Natural killer cell treated with Interleukin-12 subunit alpha and Interleukin-12 subunit beta and Interleukin-15 and Interleukin-18, amount 100 ng/mL, for 72 hours (primary cell): ENCODE data around the gene PLD4. TPM values are rescaled to one million over a fixed set of nuclear protein-coding genes. Genes with fewer than 3 reads are reported as not detected.

Experiments used
- ATAC-seq, 2 donors: fragments of 150-1000 bp; cut with Tn5 transposase in 1 of 2; sonication (Bioruptor Pico), chemical (Tn5 transposase) in 1 of 2; 2 replicates each; pipeline ENCODE4 v1.10.0; 2021
- DNase-seq: peaks from one replicate; pipeline ENCODE4 v3.0.0; 2022; ENCODE audit warnings: low spot score
- H3K27ac Mint-ChIP-seq, 2 donors: 1 replicate in 1 of 2; 2 replicates in 1 of 2; pipeline ENCODE4 v1.8.0; 2022; ENCODE audit warnings: mixed read lengths in 2 of 2, mild to moderate bottlenecking in 1 of 2, moderate library complexity in 1 of 2
- H3K27me3 Mint-ChIP-seq, 2 donors: 1 replicate in 1 of 2; 2 replicates in 1 of 2; pipeline ENCODE4 v1.8.0; 2022; ENCODE audit warnings: mixed read lengths in 2 of 2
- H3K36me3 Mint-ChIP-seq: one replicate; pipeline ENCODE4 v1.8.0; 2022; ENCODE audit warnings: mixed read lengths
- H3K4me1 Mint-ChIP-seq, 2 donors: 1 replicate in 1 of 2; 2 replicates in 1 of 2; pipeline ENCODE4 v1.8.0; 2022; ENCODE audit warnings: low read depth in 2 of 2, mixed read lengths in 2 of 2, mild to moderate bottlenecking in 1 of 2
- H3K4me3 Mint-ChIP-seq: one replicate; pipeline ENCODE4 v1.8.0; 2022; ENCODE audit warnings: mixed read lengths
- H3K9me3 Mint-ChIP-seq: 2 replicates; pipeline ENCODE4 v1.8.0; 2022; ENCODE audit warnings: mixed read lengths
- total RNA-seq, 2 donors: library from RNA; stranded (reverse); gene quantifications; one replicate each; pipeline ENCODE4 v1.2.3, GENCODE V29; 2022

PLD4 gene
- total RNA-seq, 2 donors from 2014 or later = not detected

GRCh38 chr14:104932676-104933631 lies 8.3 kb downstream of the PLD4 start:
- DNase-seq (peak; percentile 89), ATAC-seq (peak; percentile 87 to 90)
- H3K27ac Mint-ChIP-seq = no peak overlapping the region
- peaks cover 0 to 6% of the 10 kb centered on the region in 2 donors for H3K4me1 Mint-ChIP-seq
- no peaks in the 10 kb centered on the region for H3K36me3 Mint-ChIP-seq
- peaks cover 8 to 10% of the 10 kb centered on the region in 2 donors for H3K27me3 Mint-ChIP-seq
- H3K4me3 Mint-ChIP-seq = peak overlapping the region; percentile 20
- H3K9me3 Mint-ChIP-seq = no peaks in the 10 kb centered on the region

GRCh38 chr14:104933746-104934733 lies 9.4 kb downstream of the PLD4 start:
- Mint-ChIP-seq H3K27me3 (peaks cover 8 to 13% of the 10 kb centered on the region in 2 donors), H3K27ac (no peak overlapping the region), H3K36me3 (no peaks in the 10 kb centered on the region), H3K4me1 (peaks cover 0 to 6% of the 10 kb centered on the region in 2 donors), H3K9me3 (no peaks in the 10 kb centered on the region), H3K4me3 (peak overlapping the region; percentile 85)
- DNase-seq (no peak), ATAC-seq (no peak)

- no peak for ATAC-seq
- DNase-seq = no peak
- H3K9me3 Mint-ChIP-seq = no peaks in the 10 kb centered on the region
- H3K4me3 Mint-ChIP-seq = peak overlapping the region; percentile 85
- H3K36me3 Mint-ChIP-seq = no peaks in the 10 kb centered on the region
- peaks cover 8 to 13% of the 10 kb centered on the region in 2 donors for H3K27me3 Mint-ChIP-seq
- no peak overlapping the region for H3K27ac Mint-ChIP-seq
- H3K4me1 Mint-ChIP-seq = peaks cover 0 to 6% of the 10 kb centered on the region in 2 donors
These were observed 10.5 kb downstream of the PLD4 start for GRCh38 chr14:104935026-104935650.

- DNase-seq (no peak), ATAC-seq (no peak)
- Mint-ChIP-seq H3K27ac (no peak overlapping the region), H3K27me3 (peaks cover 13 to 18% of the 10 kb centered on the region in 2 donors), H3K9me3 (no peaks in the 10 kb centered on the region), H3K36me3 (no peaks in the 10 kb centered on the region), H3K4me3 (no peak overlapping the region), H3K4me1 (peaks cover 0 to 6% of the 10 kb centered on the region in 2 donors)
These were observed 11.3 kb downstream of the PLD4 start for GRCh38 chr14:104935955-104936354.

- DNase-seq = no peak
- no peak for ATAC-seq
- Mint-ChIP-seq H3K27ac (no peak overlapping the region), H3K9me3 (no peaks in the 10 kb centered on the region), H3K4me1 (peaks cover 0 to 6% of the 10 kb centered on the region in 2 donors), H3K27me3 (peaks cover 14 to 18% of the 10 kb centered on the region in 2 donors), H3K4me3 (no peak overlapping the region), H3K36me3 (no peaks in the 10 kb centered on the region)
These were observed 11.9 kb downstream of the PLD4 start for GRCh38 chr14:104936361-104937155.

- Mint-ChIP-seq H3K27me3 (peaks cover 14 to 18% of the 10 kb centered on the region in 2 donors), H3K4me3 (no peak overlapping the region), H3K27ac (no peak overlapping the region), H3K4me1 (peaks cover 0 to 6% of the 10 kb centered on the region in 2 donors), H3K9me3 (no peaks in the 10 kb centered on the region), H3K36me3 (no peaks in the 10 kb centered on the region)
- ATAC-seq (no peak), DNase-seq (no peak)
These were observed 12.5 kb downstream of the PLD4 start for GRCh38 chr14:104937161-104937560.

- Mint-ChIP-seq H3K4me3 (no peak overlapping the region), H3K36me3 (no peaks in the 10 kb centered on the region), H3K27me3 (peaks cover 14 to 18% of the 10 kb centered on the region in 2 donors), H3K27ac (no peak overlapping the region), H3K9me3 (no peaks in the 10 kb centered on the region), H3K4me1 (peaks cover 0 to 6% of the 10 kb centered on the region in 2 donors)
- DNase-seq = no peak
- no peak for ATAC-seq
These were observed 13.2 kb downstream of the PLD4 start for GRCh38 chr14:104937694-104938365.

GRCh38 chr14:104938436-104938835 lies 13.8 kb downstream of the PLD4 start:
- Mint-ChIP-seq H3K27ac (no peak overlapping the region), H3K4me3 (no peak overlapping the region), H3K36me3 (no peaks in the 10 kb centered on the region), H3K4me1 (peaks cover 0 to 6% of the 10 kb centered on the region in 2 donors), H3K27me3 (peaks cover 14 to 18% of the 10 kb centered on the region in 2 donors), H3K9me3 (no peaks in the 10 kb centered on the region)
- DNase-seq (no peak), ATAC-seq (no peak)

GRCh38 chr14:104938960-104939359 lies 14.3 kb downstream of the PLD4 start:
- H3K4me3 Mint-ChIP-seq = no peak overlapping the region
- peaks cover 0 to 6% of the 10 kb centered on the region in 2 donors for H3K4me1 Mint-ChIP-seq
- ATAC-seq (no peak), DNase-seq (no peak)
- peaks cover 14 to 18% of the 10 kb centered on the region in 2 donors for H3K27me3 Mint-ChIP-seq
- no peak overlapping the region for H3K27ac Mint-ChIP-seq
- no peaks in the 10 kb centered on the region for H3K9me3 Mint-ChIP-seq
- H3K36me3 Mint-ChIP-seq = no peaks in the 10 kb centered on the region

GRCh38 chr14:104939666-104940410 lies 15.2 kb downstream of the PLD4 start:
- no peak for ATAC-seq
- Mint-ChIP-seq H3K27ac (no peak overlapping the region), H3K36me3 (no peaks in the 10 kb centered on the region), H3K9me3 (no peaks in the 10 kb centered on the region), H3K4me3 (no peak overlapping the region), H3K4me1 (no peaks in the 10 kb centered on the region), H3K27me3 (peaks cover 8 to 15% of the 10 kb centered on the region in 2 donors)
- no peak for DNase-seq

GRCh38 chr14:104940526-104941150 lies 16.0 kb downstream of the PLD4 start:
- Mint-ChIP-seq H3K4me1 (no peaks in the 10 kb centered on the region), H3K27ac (no peak overlapping the region), H3K9me3 (no peaks in the 10 kb centered on the region), H3K36me3 (no peaks in the 10 kb centered on the region), H3K4me3 (no peak overlapping the region), H3K27me3 (peaks cover 6 to 15% of the 10 kb centered on the region in 2 donors)
- DNase-seq (no peak), ATAC-seq (no peak)
